Measurements from ENCODE around the gene CTSC. TPM values are rescaled to one million over a fixed set of nuclear protein-coding genes. Genes with fewer than 3 reads are reported as not detected.

The CTSC gene
- total and polyA plus RNA-seq, 2 experiments from 2014 or later = 46.0 to 47.6 TPM

DNA sequence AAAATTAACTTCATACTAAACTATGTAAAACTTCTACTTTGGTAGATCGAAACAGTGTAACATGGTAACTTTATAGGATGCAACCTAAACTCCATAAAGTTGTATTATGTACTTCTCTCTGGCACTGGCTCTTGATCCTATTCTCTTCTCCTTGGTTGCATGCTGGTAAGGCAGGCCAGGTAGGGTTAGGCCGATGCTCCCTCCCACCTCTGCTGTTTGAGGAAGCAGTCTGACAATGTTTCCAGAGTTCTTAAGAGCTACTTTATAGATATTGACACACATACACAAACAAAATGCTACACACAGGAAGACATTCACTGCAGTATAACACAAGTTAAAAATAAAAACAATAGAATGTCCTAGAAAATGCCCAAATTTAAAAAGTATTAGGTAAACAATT lies 22.5 kb downstream of the CTSC start:
- H3K79me2 ChIP-seq (ENCODE audit: insufficient read depth) = no peaks in the 10 kb centered on the region
- in situ Hi-C loops (cut with MboI) = no loop called here
- H3F3A ChIP-seq (ENCODE audit: insufficient read depth) = 0 out of 2 replicates have a peak, but pooled peaks cover 18% of the 10 kb centered on the region
- H3K36me3 ChIP-seq (ENCODE audit: low read depth) = no peaks in the 10 kb centered on the region
- no peak overlapping the region for H3K27ac ChIP-seq
- peaks cover 16% of the 10 kb centered on the region for H3K4me1 ChIP-seq (ENCODE audit: insufficient read depth)
- DNase-seq = no peak
- TF ChIP-seq EZH2 (IDR thresholded peaks at IDR 0.05; ENCODE audit: insufficient read depth, poor library complexity, severe bottlenecking) = no peak
- TF ChIP-seq EZH2phosphoT487 (IDR thresholded peaks at IDR 0.05; ENCODE audit: insufficient read depth, low read depth) = no peak
- H3K9ac ChIP-seq = no peak overlapping the region
- no peak overlapping the region for H3K4me2 ChIP-seq (ENCODE audit: unreplicated experiment)
- no peak overlapping the region for H2AFZ ChIP-seq
- 60 to 71% methylated on average over 2 of the region's 2 CpGs for WGBS, 2 experiments (ENCODE audit: low coverage in 1 of 2, low lambda C conversion rate in 2 of 2, missing lambda C conversion rate in 2 of 2)
- H3K27me3 ChIP-seq (replicated peaks; ENCODE audit: insufficient read depth) = no peaks in the 10 kb centered on the region
- no peaks in the 10 kb centered on the region for H3K9me3 ChIP-seq (ENCODE audit: low read depth)
- no peaks in the 10 kb centered on the region for H3K9me2 ChIP-seq (ENCODE audit: insufficient read depth)
- H3K4me3 ChIP-seq = no peak overlapping the region
- no peaks in the 10 kb centered on the region for H4K20me1 ChIP-seq (ENCODE audit: insufficient read depth)

DNA sequence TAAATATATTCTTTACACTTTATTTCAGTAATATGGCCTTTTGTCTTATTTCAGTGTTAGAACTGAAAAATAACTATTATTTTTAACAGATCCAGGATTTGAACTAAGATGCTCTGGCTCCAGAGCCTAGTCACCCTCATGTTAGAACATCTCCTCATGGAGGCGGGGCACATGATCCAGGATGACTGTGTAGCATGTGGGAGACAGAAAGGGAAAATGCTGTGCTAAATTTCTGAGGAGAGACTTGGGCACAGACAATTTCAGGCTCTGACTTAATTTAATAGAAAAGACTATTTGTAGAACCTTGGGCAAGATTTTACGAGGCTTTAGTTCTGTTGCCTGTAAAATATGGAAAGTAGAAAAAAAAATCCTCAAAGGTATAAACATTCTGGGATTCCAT lies 24.1 kb downstream of the CTSC start:
- Histone ChIP-seq H3F3A (ENCODE audit: insufficient read depth) (0 out of 2 replicates have a peak, but pooled peaks cover 14% of the 10 kb centered on the region), H3K4me1 (ENCODE audit: insufficient read depth) (peaks cover 12% of the 10 kb centered on the region), H4K20me1 (ENCODE audit: insufficient read depth) (no peaks in the 10 kb centered on the region), H3K79me2 (ENCODE audit: insufficient read depth) (no peaks in the 10 kb centered on the region), H3K9me2 (ENCODE audit: insufficient read depth) (no peaks in the 10 kb centered on the region), H3K36me3 (ENCODE audit: low read depth) (no peaks in the 10 kb centered on the region), H2AFZ (no peak overlapping the region), H3K27me3 (replicated peaks; ENCODE audit: insufficient read depth) (no peaks in the 10 kb centered on the region), H3K4me2 (ENCODE audit: unreplicated experiment) (no peak overlapping the region), H3K9me3 (ENCODE audit: low read depth) (no peaks in the 10 kb centered on the region), H3K9ac (no peak overlapping the region), H3K4me3 (no peak overlapping the region), H3K27ac (no peak overlapping the region)
- in situ Hi-C loops (cut with MboI) = no loop called here
- no peak for TF ChIP-seq EZH2phosphoT487 (IDR thresholded peaks at IDR 0.05; ENCODE audit: insufficient read depth, low read depth)
- no peak for TF ChIP-seq EZH2 (IDR thresholded peaks at IDR 0.05; ENCODE audit: insufficient read depth, poor library complexity, severe bottlenecking)
- 92 to 96% methylated on average over 2 of the region's 2 CpGs for WGBS, 2 experiments (ENCODE audit: low coverage in 1 of 2, low lambda C conversion rate in 2 of 2, missing lambda C conversion rate in 2 of 2)
- peak; percentile 55 for DNase-seq

DNA sequence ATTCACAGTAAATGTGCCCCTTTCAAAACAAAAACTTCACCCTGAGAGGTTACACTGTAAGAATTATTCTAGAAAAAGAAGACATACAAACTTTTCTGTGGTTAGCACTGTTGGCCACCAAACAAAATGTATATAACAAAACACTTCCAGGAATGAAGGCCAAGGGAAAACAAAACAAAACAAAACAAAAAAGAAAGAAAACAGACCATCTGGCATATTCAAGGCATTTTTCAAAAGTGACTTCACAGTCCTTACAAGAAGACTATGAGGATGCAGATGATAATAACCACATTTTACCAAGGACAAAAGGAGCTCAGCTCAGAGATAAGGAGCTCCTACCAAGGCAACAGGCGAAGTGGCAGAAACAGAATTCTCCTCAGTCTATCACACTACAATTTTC lies 24.9 kb downstream of the CTSC start:
- Histone ChIP-seq H3K79me2 (ENCODE audit: insufficient read depth) (no peaks in the 10 kb centered on the region), H3K27ac (no peak overlapping the region), H3K27me3 (replicated peaks; ENCODE audit: insufficient read depth) (no peaks in the 10 kb centered on the region), H3K9me3 (ENCODE audit: low read depth) (no peaks in the 10 kb centered on the region), H3K4me2 (ENCODE audit: unreplicated experiment) (no peak overlapping the region), H3K4me3 (no peak overlapping the region), H3K9me2 (ENCODE audit: insufficient read depth) (no peaks in the 10 kb centered on the region), H3K36me3 (ENCODE audit: low read depth) (no peaks in the 10 kb centered on the region), H2AFZ (no peak overlapping the region), H4K20me1 (ENCODE audit: insufficient read depth) (no peaks in the 10 kb centered on the region), H3K9ac (no peak overlapping the region), H3F3A (ENCODE audit: insufficient read depth) (0 out of 2 replicates have a peak, but pooled peaks cover 14% of the 10 kb centered on the region), H3K4me1 (ENCODE audit: insufficient read depth) (peaks cover 12% of the 10 kb centered on the region)
- in situ Hi-C loops (cut with MboI) = no loop called here
- WGBS, 2 experiments (ENCODE audit: low coverage in 1 of 2, low lambda C conversion rate in 2 of 2, missing lambda C conversion rate in 2 of 2) = 0% methylated on average over 1 of the region's 1 CpG
- TF ChIP-seq EZH2phosphoT487 (IDR thresholded peaks at IDR 0.05; ENCODE audit: insufficient read depth, low read depth) = no peak
- no peak for TF ChIP-seq EZH2 (IDR thresholded peaks at IDR 0.05; ENCODE audit: insufficient read depth, poor library complexity, severe bottlenecking)
- DNase-seq = peak; percentile 21

DNA sequence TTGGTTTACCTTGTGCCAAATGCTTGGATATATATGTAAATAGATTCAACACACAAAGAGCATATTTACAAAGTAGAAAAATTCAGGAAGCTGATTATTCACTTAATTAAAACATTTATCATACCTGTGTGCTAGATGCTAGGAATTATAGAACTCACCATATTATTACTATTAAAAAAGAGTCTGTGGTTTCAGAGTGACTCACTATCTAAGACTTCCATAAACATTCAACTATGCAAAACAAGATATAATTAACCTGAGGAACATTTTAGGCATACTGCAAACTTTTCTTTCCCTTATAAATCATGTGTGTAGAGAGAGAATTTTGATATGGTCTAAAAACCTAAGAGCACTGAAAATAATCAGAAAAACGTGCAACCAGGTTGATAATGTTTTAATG lies 27.3 kb downstream of the CTSC start:
- H2AFZ ChIP-seq = no peak overlapping the region
- no peak for TF ChIP-seq EZH2phosphoT487 (IDR thresholded peaks at IDR 0.05; ENCODE audit: insufficient read depth, low read depth)
- TF ChIP-seq EZH2 (IDR thresholded peaks at IDR 0.05; ENCODE audit: insufficient read depth, poor library complexity, severe bottlenecking) = no peak
- H3K4me3 ChIP-seq = no peak overlapping the region
- in situ Hi-C loops (cut with MboI) = no loop called here
- H3K27ac ChIP-seq = no peak overlapping the region
- peaks cover 12% of the 10 kb centered on the region for H3K4me1 ChIP-seq (ENCODE audit: insufficient read depth)
- H3K79me2 ChIP-seq (ENCODE audit: insufficient read depth) = no peaks in the 10 kb centered on the region
- H3K9ac ChIP-seq = no peak overlapping the region
- H3K4me2 ChIP-seq (ENCODE audit: unreplicated experiment) = no peak overlapping the region
- no peaks in the 10 kb centered on the region for H3K9me2 ChIP-seq (ENCODE audit: insufficient read depth)
- no peaks in the 10 kb centered on the region for H4K20me1 ChIP-seq (ENCODE audit: insufficient read depth)
- H3F3A ChIP-seq (ENCODE audit: insufficient read depth) = 0 out of 2 replicates have a peak, but pooled peaks cover 14% of the 10 kb centered on the region
- H3K36me3 ChIP-seq (ENCODE audit: low read depth) = no peaks in the 10 kb centered on the region
- DNase-seq = peak; percentile 33
- WGBS, 2 experiments (ENCODE audit: low coverage in 1 of 2, low lambda C conversion rate in 2 of 2, missing lambda C conversion rate in 2 of 2) = 65 to 74% methylated on average over 1 of the region's 1 CpG
- H3K27me3 ChIP-seq (replicated peaks; ENCODE audit: insufficient read depth) = no peaks in the 10 kb centered on the region
- no peaks in the 10 kb centered on the region for H3K9me3 ChIP-seq (ENCODE audit: low read depth)

DNA sequence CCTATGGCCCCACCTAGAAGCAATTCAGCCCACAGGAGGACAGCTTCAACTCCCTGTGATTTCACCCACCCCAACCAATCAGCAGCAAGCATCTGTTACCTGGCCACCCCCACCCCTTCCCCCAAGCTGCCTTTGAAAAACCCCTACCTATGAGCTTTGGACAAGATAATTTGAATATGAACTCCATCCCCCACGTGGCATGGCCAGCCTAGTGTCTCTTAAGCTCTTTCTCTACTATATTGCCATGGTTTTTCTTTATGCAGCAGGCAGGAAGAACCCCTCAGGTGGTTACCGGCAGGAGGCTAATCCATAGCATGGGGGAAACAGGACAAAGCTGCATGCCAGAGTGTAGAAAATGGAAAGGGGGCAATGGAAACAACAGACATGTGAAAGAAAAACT lies 29.0 kb downstream of the CTSC start:
- no peaks in the 10 kb centered on the region for H3K27me3 ChIP-seq (replicated peaks; ENCODE audit: insufficient read depth)
- in situ Hi-C loops (cut with MboI) = no loop called here
- no peaks in the 10 kb centered on the region for H3K36me3 ChIP-seq (ENCODE audit: low read depth)
- 0 out of 2 replicates have a peak, but pooled peaks cover 14% of the 10 kb centered on the region for H3F3A ChIP-seq (ENCODE audit: insufficient read depth)
- no peak overlapping the region for H3K9ac ChIP-seq
- H3K4me3 ChIP-seq = no peak overlapping the region
- H3K79me2 ChIP-seq (ENCODE audit: insufficient read depth) = no peaks in the 10 kb centered on the region
- no peak overlapping the region for H2AFZ ChIP-seq
- no peak overlapping the region for H3K27ac ChIP-seq
- no peaks in the 10 kb centered on the region for H3K9me2 ChIP-seq (ENCODE audit: insufficient read depth)
- H3K9me3 ChIP-seq (ENCODE audit: low read depth) = no peaks in the 10 kb centered on the region
- H4K20me1 ChIP-seq (ENCODE audit: insufficient read depth) = no peaks in the 10 kb centered on the region
- 81 to 100% methylated on average over 1 to 2 of the region's 2 CpGs for WGBS, 2 experiments (ENCODE audit: low coverage in 1 of 2, low lambda C conversion rate in 2 of 2, missing lambda C conversion rate in 2 of 2)
- DNase-seq = no peak
- no peak overlapping the region for H3K4me2 ChIP-seq (ENCODE audit: unreplicated experiment)
- no peak for TF ChIP-seq EZH2phosphoT487 (IDR thresholded peaks at IDR 0.05; ENCODE audit: insufficient read depth, low read depth)
- TF ChIP-seq EZH2 (IDR thresholded peaks at IDR 0.05; ENCODE audit: insufficient read depth, poor library complexity, severe bottlenecking) = no peak
- peaks cover 12% of the 10 kb centered on the region for H3K4me1 ChIP-seq (ENCODE audit: insufficient read depth)
